ENCODE data around the gene TTC21B.
"Not testable (repeated sequence)": the region's sequence is repeated elsewhere in the genome, so short reads cannot be mapped to it uniquely, and the experiment has no call there.

TTC21B gene

GRCh38 chr2:165953655-165954606 is at the start of gene TTC21B:
TTC21B (minus strand) TSS chr2:165953776; CDS start chr2:165953705, 71 bp downstream.
- peak; percentile 95 for DNase-seq

DNA sequence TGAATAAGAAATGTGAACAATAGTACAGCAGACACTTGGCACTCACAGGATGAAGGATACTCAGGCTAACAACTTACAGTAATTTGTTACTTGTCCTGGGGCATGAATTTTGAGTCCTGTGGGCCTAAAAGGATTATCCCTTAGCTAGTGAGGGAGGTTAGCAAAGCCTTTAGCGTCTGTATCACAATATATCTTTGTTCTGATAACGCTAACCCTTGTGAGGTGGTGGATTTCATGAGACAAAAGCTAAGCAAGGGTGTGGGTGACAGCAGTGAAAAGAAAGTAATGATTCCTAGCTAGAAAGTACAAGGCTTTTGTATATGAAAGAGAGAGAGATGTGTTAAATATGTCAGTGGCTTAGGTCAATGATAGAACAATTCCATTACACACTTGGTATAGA is 46.8 kb upstream of the TTC21B start:
- no peak for DNase-seq

DNA sequence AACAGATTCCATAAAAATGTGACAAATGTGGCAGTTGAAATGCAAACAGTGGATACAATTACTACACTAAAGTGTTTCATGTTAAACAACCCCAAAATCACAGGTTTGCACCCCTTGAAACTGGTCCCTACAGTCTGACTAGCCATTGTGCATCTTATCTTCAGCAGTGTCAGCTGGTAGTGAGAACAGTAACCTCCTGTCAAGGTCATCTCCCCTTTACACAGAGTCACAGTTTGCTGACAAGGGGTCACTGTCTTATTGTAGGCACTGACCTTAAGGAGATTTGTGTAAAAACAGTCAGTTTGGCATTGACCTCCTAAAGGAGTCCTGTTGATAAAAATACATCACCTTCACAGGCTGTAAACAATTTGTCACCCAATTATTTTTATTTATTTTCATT is 37.3 kb upstream of the TTC21B start:
- no peak for DNase-seq

- no peak for DNase-seq
Measured at GRCh38 chr2:165989851-165990250, 36.3 kb upstream of the TTC21B start.

DNA sequence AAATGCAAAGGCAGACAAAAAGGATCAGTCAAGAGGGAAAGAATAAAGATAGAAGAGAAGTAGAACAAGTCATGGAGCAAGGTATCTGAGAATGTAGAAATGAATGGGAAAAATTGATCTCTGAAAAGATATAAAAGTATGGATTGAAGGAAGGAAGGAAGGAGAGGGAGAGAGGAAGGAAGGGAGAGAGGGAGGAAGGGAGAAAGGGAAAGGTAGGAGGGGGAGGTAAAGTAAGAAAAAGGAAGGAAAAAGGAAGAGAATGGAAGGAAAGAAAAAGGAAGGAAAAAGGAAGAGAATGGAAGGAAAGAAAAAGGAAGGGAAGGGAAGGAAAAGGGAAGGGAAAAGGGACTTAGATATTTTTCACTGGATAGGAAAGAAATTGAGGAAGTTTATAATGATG is 31.5 kb upstream of the TTC21B start:
- DNase-seq, result no peak

DNA sequence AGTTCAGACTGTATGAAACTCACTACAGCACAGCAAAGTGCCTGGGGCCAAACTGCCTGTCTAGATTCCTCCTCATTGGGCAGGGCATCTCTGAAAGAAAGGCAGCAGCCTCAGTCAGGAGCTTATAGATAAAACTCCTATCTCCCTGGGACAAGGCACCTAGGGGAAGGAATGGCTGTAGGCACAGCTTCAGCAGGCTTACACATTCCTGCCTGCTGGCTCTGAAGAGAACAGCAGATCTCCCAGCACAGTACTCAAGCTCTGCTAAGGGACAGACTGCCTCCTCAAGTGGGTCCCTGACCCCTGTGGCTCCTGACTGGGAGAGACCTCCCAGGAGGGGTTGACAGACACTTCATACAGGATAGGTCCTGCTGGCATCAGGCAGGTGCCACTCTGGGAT is 18.6 kb upstream of the TTC21B start:
- DNase-seq, result not testable (repeated sequence)

GRCh38 chr2:165970663-165971062 is 17.1 kb upstream of the TTC21B start:
- no peak for DNase-seq

DNA sequence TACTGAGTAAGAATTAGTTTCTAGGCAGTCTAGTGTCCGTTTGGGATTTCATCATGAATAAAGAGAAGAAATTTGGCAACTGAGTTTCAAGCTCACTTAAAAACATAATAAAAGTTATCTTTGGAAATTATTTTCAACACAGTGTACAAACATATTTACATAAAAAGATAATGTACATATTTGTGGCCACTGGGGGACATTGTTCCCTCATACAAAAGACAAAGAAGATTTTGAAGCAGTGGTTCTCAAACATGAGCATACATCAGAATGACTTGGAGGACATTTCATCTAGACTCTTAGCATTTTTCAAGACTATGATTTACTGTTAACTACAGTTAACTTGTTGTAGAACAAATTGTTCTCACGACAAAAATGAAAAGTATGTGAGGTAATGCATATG is 15.7 kb upstream of the TTC21B start:
- no peak for DNase-seq

DNA sequence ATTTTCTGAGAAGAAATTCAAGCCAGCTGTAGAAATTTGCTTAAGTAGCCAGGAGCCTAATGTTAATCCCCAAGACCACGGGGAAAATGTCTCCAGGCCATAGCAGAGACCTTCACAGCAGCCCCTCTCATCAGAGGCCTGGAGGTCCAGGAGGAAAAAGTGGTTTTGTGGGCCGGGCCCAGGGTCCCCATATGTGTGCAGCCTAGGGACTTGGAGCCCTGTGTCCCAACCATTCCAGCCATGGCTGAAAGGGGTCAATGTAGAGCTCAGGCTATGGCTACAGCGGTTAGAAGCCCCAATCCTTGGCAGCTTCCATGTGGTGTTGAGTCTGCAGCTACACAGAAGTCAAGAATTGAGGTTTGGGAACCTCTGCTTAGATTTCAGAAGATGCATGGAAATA is 14.2 kb upstream of the TTC21B start:
- no peak for DNase-seq

GRCh38 chr2:165961818-165962217 is 8.2 kb upstream of the TTC21B start:
- DNase-seq, result no peak

DNA sequence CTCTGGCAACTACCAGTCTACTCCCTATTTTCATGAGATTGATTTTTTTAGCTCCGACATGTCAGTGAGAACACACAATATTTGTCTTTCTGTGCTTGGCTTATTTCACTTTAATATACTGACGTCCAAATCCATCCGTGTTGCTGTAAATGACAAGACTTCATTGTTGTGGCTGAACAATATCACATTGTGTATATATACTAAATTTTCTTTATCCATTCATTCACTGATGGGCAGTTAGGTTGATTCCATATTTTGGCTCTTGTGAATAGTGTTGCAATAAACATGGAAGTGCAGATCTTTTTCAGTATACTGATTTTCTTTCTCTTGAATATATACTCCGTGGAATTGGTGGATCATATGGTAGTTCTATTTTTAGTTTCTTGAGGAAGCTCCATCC is 5.8 kb upstream of the TTC21B start:
- no peak for DNase-seq

DNA sequence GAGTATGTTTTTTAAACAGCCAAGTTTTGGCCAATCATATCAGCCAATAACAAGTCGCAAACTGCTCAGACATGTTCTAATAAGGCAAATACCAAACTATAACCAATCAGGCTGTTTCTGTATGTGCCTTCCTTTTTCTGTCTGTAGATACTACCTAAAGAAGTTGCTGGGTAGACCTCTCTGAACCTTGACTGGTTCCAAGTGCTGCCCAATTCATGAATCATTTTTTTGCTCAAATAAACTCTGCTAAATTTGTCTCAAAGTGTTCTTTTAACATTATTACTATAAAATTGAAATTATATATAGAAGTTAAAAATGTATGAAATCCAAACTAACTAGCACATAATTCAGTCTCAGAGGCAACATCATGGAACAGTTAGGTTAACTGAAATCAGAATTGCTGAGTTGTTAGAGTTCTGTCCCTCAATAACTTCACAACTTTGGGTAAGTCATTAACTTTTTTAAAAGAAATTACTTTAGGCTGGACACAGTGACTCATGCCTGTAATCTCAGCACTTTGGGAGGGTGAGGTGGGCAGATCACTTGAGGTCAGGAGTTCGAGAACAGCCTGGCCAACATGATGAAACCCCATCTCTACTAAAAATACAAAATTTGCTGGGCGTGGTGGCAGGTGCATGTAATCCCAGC is 4.9 kb upstream of the TTC21B start:
- no peak for DNase-seq

DNA sequence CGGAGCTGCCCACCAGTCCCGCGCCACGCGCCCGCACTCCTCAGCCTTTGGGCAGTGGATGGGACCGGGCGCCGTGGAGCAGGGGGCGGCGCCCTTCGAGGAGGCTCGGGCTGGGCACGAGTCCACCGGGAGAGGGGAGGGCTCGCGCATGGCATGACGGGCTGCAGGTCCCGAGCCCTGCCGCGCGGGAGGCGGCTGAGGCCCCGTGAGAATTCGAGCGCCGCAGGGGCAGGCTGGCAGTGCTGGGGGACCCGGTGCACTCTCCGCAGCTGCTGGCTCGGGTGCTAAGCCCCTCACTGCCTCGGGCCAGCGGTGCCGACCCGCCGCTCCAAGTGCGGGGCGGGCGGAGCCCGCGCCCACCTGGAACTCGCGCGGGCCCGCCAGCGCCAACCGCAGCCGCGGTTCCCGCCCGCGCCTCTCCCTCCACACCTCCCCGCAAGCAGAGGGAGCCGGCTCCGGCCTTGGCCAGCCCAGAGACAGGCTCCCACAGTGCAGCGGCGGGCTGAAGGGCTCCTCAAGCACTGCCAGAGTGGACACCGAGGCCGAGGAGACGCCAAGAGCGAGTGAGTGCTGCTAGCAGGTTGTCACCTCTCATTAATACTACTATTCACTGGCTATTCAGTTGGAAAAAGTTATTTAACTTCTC is 3.6 kb upstream of the TTC21B start:
- DNase-seq, result no peak

DNA sequence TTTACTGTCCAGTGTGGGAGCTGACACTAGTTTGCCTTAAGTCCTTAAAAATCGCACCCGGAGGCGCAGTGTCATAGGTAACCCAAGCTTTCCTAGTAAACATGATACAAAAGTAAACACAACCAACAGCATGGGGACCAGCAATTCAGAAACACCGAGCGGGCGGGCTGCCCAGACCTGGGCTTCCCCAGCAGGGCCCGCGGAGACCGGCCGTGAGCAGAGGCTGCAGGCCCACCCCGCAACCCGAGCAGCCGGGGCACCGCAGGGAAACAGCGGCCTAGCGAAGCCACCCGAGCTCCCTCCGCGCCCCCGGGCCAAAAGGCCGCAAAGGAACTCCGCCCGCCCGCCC is 296 bp downstream of the TTC21B start:
- no peak for DNase-seq

DNA sequence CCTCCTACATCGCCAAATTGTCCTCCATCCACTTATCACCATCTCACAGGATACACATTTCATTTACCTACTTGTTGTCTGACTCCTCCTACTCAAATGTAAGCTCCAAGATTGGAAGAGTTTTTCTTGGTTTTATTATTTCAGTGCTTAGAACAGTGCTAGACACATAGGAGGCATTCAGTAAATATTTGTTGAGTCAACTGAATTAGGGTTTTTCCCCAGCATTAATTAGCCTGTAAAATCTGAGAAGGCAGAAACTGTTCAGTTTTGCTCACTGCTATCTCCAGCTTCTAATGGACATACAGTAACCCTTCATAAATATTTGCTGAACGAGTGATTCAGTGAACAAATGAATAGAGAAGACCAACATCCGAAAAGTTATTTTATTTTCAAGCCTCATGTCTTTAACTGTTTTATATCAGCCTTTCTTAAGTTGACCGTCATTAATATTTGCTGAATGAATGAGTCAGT is 800 bp downstream of the TTC21B start:
- no peak for DNase-seq

GRCh38 chr2:165952085-165952484 is 1.5 kb downstream of the TTC21B start:
- no peak for DNase-seq

GRCh38 chr2:165950438-165950837 is 3.1 kb downstream of the TTC21B start:
- no peak for DNase-seq

DNA sequence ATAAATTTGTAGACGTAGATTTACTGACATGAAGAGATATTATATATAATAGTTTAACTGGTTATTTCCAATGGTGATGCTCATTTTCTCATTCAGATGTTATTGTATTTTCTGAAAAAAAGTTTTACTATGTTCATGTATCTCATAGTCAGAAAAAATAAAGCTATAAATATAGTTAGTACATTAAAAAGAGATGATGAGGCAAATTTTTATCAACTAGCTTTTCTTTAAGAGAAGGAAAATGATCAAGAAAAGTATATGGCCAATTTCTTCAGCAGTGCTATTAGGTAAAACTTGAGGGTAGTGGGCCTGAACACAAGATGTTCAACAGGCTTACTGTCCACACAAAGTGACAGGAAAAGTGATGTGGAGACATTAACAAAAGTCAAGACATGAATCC is 11.7 kb downstream of the TTC21B start:
- no peak for DNase-seq

DNA sequence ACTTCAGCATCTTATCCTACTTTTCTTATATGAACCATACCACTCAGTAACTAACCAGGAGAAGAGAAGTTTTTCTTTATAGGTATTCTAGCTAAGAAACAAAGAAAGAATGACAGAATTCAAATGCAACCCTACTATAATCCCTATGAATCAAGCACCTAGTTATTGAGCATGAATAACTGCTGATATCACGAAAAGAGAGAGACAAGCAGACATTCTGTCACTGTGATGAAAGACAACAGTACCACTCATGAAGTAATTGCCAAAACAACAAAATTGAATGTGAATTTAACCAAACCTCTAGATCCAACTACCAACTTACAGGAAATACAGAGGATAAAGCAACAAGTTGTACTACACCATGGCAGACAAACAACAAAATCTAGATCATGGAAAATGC is 15.3 kb downstream of the TTC21B start:
- no peak for DNase-seq

DNA sequence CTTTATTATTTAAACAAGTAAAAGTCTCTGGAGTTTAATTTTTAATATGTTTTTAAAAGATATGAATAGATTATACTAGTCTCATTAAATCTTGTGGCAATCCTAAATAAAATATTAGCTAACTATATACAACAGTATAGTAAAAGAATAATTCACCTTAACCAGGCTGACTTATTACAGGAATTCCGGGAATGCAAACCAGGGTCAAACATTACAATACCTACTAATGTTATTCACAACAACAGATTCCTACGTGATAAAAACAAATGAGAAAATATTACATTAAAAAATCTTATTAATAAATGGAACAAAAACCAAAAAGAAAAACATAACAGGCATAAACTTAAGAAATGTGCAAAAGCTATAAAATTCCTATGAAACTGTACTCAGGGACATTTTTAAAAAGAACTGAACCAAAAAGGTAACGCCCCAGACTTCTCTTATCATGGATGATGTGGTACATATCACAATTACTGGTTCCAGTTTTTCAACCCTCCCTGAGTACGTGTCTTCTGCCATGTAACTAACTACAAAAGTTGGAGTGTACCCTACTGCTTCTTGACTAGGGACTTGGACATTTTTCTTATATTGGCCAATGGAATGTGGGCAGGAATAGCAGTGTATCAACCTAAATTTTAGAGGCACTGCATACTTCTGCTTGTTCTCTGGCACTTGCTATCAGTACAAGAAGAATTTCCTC is 20.2 kb downstream of the TTC21B start:
- DNase-seq, result no peak

GRCh38 chr2:165927774-165928173 is 25.8 kb downstream of the TTC21B start:
- no peak for DNase-seq

DNA sequence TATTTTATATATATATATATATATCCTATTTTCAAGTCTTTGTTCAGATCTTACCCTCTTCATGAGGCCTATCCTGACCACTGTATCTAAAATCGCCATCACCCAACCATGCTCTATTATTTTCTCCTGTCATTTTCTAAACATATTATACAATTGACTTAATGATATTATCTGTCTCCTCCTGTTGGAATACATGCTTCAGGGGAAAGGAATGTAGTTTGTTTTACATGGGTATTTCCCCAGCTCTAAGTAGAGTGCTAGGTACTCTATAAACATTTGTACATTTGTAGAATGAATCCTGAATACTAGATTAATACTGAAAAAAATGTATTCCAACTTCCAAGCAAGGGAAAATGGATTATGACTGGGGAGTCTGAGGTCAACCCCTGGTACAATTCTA is 26.2 kb downstream of the TTC21B start:
- DNase-seq, result no peak

- DNase-seq, result no peak
Measured at GRCh38 chr2:165924946-165925345, 28.6 kb downstream of the TTC21B start.
